T-helper 9 cell (primary cell): ENCODE results near the gene NIPBL.
"Not testable (repeated sequence)": the region's sequence is repeated elsewhere in the genome, so short reads cannot be mapped to it uniquely, and the experiment has no call there.

Experiments
- DNase-seq: peaks from one replicate; pipeline ENCODE4 v3.0.0-alpha.2; 2020

Gene NIPBL

DNA sequence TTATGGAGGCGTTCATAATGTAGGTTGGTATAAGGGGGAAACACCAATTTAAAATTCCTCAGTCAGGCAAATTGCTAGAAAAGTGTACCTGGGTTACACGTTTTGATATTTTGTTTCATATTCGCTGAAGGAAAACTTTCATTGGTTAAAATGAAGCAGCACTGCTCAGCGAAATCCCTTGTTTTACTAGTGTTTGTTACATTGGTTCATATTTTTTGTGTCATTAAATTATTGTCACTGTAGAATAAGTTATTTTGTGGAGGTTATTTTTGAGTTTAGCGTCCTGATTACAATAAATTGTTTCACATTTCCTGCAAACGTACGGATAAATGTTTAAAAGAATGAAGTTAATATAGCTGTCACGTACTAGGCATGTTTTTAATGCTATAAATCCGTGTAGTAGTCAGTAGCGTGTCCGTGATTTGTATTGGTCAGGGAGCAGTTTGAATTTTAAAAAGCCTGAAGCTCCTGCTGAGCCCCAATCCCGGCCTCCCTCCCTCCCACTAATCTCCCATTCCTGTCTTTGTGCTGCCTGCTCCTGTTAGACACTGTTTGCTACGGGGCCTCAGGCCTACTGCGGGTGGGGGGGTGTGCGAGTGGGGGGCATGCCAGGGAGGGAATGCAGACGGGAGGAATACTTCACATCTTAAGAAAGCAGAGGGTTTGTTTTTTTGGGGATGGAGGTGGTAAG lies 2.0 kb downstream of the NIPBL start:
- no peak for DNase-seq

DNA sequence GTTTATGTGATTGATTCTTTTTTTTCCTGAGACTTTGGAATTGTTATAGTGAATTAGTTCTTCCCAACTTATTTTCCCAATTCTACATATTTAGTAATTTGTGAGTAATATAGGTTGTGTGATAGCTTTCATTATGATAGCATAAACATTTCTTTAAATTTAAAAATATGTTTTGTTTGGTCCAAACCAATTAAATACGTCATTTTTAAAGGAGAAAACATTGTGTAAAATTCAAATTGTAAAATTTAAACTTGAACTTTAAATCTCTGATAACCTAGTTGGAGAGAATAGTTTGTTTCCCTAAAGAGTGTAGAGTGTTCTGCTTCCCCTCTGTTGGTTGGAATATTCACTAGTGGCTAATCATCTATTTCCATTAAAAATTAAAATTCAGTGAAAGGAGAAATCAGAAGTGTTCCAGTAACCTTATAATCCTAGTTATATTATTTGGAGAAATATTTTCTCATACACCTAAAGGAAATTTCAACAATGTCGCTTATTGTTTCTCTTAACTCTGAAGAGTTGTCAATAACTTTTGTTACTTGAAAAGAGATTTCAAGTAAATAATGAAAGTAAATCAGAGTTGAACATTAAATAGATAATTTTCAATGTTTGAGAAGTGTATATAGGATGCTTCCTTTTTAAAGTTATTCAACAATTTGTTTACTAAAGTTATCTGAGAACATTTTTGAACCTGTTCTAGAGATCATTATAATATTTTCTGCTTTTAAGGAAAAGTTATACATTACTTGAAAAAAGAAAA lies 2.9 kb downstream of the NIPBL start:
- no peak for DNase-seq

DNA sequence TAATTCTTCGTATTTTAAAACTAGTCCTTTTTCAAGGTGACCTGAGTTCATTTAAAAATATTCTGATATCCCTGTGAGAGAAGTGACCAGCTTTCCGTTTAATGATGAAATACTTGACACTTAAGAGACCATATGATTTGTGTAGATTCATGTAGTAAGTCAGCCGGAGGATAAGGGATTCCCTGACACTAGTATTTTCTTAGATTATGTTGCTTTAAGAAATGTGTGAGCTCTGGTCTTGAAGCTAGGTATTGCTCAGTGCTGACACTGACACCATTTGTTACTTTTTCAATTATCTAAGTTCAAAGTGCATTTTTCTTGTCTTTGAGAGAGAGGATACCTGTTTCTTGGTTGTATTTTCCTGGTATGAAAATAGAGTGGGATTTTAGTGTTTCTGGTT lies 4.2 kb downstream of the NIPBL start:
- DNase-seq = no peak

DNA sequence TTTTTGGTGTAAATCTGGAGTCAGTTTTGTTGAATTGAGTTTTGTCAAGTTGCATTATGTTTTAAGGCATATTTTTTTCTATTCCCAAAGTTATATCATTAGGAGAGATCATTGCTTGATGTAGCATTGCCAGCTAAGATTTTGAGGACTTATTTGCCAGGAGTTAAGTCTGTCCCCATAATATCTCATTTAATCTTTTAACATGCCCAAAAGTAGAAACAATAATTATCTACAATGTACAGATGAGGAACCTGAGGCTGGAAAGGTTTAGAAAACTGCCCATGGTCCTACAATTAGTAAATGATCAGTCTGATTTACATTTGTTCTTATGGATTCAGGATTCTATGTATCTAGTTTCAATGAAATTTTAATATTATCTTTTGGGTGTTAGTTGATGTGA lies 4.7 kb downstream of the NIPBL start:
- DNase-seq = no peak

DNA sequence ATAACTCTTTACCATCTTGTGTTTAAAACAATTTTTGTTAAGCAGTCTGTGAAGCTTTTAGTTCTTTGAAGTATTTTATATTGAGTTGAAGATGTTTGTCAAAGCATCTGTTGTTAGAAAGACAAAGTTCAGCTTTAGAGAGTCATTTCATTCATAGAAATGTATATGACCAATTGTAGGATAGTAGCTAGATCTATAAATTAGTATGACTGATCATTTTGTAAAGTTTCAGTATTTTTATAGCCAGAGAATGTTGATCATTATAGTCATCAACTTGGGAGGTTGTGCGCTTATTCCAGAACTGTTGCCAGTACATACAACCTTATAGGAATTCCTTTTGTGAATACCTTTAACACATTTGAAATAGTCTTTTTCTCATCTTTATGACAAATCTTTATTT lies 5.2 kb downstream of the NIPBL start:
- DNase-seq = no peak

DNA sequence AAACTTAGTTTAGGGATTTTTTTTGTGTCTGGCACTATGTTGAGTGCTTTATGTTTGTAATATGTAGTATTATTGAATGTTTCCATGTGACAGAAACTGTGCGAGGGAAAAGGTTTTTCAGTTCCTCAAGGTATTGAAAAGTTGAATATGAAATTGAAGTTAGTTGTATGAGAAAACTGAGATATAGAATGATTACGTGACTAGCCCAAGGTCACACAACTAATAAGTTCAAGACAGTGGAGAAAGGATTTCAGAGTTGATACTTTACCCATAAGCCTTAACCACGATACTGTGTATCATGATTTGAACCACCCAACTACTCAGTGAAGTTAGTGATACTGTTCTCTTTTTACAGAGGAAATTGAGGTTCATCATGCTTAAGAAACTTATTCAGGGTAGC lies 5.7 kb downstream of the NIPBL start:
- no peak for DNase-seq

DNA sequence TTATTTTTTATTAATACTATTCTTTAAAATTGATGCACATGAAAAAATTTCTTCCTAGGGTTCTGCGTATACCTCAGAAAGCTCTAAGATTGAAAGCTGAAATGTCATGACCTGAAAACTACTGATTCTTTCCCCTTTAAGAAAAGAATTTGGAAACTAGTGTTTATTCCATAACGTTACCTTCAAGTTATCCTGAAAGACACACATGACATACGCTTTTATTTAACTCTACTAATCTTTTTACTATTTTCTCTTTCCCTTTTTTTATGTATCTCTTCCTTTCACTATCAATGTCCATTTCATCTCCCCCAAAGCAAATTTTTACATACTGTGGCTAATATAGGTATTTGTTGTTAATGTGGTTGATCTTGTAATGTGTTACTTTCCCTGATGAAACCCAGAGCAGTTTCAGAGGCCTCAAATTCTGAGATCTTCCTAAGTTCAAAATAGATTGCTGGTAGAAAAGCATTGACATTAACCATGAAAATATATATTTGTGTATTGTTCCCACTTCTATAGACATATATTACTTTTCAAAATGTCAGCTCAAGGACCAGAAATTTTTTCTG lies 7.4 kb downstream of the NIPBL start:
- no peak for DNase-seq

DNA sequence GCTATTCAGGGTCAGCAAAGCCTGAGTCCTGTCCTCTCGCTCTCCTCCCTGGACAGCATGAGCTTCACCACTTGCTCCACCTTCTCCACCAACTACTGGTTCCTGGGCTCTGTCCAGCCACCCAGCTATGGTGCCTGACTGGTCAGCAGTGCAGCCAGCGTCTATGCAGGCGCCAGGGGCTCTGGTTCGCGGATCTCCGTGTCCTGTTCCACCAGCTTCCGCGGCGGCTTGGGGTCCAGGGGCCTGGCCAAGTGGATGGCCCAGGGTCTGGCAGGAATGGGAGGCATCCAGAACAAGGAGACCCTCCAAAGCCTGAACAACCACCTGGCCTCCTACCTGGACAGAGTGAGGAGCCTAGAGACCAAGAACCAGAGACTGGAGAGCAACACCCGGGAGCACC lies 8.6 kb downstream of the NIPBL start:
- no peak for DNase-seq

DNA sequence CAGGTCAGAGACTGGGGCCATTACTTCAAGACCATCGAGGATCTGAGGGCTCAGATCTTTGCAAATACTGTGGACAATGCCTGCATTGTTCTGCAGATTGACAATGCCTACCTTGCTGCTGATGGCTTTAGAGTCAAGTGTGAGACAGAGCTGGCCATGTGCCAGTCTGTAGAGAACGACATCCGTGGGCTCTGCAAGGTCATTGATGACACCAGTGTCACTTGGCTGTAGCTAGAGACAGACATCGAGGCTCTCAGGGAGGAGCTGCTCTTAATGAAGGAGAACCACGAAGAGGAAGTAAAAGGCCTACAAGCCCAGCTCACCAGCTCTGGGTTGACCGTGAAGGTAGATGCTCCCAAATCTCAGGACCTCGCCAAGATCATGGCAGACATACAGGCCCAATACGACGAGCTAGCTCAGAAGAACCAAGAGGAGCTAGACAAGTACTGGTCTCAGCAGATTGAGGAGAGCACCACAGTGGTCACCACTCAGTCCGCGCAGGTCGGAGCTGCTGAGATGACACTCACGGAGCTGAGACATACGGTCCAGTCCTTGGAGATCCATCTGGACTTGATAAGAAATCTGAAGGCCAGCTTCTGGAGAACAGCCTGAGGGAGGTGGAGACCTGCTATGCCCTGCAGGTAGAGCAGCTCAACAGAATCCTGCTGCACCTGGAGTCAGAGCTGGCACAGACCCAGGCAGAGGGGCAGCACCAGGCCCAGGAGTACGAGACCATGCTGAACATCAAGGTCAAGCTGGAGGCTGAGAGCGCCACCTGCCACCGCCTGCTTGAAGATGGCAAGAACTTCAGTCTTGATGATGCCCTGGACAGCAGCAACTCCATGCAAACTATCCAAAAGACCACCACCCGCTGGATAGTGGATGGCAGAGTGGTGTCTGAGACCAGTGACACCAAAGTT lies 9.3 kb downstream of the NIPBL start:
- DNase-seq = no peak

DNA sequence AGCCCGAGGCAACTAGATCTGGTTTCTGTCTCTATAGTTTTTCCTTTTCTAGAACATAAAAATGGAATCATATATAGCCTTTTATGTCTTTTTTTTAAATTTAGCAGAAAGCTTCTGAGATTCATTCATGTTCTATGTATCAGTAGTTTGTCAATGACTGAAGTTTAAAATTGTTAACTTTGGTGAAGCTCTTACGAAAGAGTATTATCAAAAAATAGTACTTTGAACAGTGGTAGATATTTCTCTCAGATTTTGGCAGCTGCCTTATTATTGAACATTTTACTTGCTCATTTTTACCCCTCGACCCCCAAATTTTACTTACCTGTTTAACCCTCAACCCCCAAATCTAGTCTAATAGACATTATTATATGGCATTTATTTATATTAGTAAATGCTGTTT lies 10.2 kb downstream of the NIPBL start:
- no peak for DNase-seq

DNA sequence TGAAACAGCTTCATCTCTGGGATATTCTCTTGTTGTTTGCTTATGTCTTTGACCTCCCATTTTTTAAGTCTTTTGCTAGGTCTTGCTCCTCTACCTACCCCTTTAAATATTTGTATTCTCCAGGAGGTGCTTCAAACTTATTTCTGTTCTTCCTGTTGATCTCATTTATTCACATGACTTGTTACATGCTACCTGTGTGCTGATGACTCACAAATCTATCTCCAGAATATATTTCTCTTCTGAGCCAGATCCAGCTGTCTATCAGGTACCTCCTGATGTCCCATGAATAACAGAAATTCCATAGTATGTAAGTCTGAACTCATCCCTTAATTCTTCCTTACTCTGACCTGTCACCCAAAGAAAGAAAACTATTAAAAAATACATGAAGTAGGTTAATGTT lies 11.0 kb downstream of the NIPBL start:
- DNase-seq = no peak

DNA sequence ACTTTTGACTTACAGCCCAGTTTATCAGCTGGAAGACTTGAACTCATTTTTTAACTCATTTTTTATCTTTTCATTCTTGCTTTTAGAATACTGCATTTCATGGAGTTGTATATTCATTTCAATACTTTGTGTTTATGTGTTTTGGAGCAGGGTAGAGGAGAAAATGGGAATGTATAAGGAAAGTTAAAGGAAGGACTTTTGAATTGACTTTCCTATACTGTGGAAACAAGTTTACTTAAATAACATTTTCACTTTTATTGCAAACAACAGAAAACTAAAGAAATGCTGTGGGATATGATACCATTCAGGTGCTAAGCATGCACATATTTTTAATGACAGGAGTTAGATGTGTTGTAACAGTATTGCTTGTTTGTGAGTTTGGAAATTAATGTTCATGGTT lies 11.7 kb downstream of the NIPBL start:
- no peak for DNase-seq

DNA sequence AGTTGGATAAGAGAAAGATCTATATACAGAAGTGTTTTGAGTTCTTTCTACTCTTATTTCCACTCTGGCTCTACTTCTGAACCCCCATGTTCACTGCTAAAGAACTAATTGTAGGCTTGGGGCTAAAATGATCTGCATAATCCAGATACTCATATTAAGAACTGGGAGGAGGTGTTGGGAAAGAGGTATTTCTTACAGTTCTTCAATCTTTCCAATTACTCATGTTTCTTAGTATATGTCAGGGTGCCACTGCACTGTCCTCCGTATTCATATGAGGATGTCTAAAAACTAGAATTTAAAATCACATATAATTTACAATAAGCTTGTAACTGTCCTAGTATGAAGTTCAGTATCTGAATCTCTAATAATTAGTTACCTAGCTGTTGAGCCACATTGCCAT lies 12.7 kb downstream of the NIPBL start:
- no peak for DNase-seq

DNA sequence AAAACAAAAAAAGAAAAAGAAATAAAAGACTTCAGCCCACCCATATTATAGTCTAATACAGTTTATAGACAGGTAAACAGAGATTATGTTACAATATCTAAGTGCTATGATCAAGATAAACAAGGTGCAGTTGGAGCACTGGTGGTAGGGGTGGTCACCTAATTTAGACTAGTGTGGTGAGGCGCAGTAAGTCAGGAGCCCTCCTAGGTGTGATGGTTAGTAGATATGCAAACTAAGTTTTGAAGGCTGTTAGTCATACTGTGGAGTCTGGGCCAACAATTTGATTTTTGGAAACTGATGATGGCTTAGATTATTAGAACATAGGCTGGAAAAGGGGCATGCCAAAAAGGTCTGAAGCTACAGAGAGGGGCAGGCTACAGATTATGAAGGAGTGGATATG lies 14.7 kb downstream of the NIPBL start:
- DNase-seq = no peak

DNA sequence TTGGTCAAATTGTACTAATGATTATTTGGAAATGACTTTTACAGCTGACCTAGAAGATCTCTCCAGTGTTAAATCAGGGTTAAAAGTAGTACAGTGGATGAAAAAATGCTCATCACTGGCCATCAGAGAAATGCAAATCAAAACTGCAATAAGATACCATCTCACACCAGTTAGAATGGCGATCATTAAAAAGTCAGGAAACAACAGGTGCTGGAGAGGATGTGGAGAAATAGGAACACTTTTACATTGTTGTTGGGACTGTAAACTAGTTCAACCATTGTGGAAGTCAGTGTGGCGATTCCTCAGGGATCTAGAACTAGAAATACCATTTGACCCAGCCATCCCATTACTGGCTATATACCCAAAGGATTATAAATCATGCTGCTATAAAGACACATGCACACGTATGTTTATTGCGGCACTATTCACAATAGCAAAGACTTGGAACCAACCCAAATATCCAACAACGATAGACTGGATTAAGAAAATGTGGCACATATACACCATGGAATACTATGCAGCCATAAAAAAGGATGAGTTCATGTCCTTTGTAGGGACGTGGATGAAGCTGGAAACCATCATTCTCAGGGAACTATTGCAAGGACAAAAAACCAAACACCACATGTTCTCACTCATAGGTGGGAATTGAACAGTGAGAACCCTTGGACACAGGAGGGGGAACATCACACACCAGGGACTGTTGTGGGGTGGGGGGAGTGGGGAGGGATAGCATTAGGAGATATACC lies 15.7 kb downstream of the NIPBL start:
- DNase-seq = not testable (repeated sequence)

DNA sequence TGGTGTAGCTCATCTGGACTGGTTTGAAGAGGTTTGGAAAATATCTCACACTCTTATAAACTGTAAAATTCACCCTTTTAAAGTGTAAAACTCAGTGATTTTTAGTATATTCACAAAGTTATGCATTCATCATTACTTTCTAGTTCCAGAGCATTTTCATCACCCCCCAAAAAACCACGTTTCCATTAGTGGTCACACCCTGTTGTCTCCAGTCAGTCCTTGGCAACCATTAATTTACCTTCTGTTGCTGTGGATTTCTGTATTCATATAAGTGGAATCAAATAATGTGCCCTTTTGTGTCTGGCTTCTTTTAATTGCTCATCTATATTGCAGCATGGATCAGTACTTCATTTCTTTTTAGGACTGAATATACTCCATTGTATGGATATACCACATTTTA lies 18.4 kb downstream of the NIPBL start:
- no peak for DNase-seq

DNA sequence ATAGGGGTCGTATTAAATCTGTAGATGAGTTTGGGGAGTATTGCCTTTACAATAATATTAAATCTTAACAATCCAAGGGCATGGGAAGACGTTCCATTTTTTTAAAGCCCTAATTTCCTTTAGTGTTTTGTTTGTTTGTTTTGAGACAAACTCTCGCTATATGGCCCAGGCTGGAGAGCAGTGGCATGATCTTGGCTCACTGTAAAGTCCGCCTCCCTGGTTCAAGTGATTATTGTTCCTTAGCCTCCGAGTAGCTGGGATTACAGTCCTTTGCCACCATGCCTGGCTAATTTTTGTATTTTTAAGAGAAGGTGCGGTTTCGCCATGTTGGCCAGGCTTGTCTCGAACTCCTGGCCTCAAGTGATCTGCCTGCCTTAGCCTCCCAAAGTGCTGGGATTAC lies 19.9 kb downstream of the NIPBL start:
- no peak for DNase-seq

DNA sequence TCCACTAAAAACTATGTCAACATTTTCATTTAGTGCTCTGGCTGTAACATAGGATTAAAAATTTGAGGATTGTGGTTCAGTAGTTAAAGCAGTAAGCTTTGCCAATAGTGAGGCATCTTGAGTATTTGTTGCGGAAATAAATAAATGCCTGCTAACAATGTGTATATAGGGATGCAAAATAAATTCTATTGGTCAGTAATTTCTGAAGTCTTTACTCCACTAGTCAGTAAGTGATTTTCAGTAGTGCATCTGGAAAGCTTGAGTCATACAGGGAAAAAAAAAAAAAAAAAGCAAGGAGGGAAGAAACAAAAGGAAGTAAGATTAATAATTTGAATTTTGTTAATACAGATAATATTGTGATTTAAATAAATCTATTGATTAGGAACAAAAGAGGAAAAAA lies 21.0 kb downstream of the NIPBL start:
- DNase-seq = no peak

DNA sequence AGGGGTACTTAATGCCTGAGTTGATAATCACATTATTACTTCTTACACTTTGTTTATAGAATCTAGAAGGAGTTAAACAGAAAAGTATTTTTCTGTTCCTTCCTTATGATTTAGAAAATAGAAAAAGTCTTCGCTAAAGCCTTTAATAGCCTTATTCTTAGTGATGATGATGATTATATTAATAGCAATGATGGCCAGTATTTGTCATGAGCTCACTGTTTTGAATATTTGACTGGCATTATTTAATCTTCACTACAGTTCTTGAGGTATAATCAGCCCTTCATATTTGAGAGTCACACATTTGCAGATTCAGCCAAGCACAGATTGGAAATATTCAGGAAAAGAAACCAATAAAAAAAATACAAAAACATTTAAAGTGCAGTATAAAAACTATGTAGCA lies 23.3 kb downstream of the NIPBL start:
- DNase-seq = no peak

DNA sequence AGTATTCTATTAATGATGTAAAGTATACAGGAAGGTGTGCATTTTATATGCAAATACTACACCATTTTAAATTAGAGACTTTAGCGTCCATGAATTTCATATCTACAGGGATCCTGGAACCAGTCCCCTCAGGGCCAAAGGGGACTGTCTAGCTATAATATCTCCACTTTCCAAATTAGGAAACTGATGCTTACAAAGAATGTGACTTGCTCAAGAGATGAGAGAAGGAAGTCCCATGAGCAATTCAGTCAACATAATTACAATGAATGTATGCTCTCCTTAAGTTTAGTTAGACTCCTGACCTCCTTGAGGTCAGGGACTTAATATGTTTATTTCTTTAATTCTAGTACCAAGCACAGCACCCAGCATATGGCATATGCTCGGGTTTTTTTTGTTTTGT lies 23.7 kb downstream of the NIPBL start:
- DNase-seq = no peak

DNA sequence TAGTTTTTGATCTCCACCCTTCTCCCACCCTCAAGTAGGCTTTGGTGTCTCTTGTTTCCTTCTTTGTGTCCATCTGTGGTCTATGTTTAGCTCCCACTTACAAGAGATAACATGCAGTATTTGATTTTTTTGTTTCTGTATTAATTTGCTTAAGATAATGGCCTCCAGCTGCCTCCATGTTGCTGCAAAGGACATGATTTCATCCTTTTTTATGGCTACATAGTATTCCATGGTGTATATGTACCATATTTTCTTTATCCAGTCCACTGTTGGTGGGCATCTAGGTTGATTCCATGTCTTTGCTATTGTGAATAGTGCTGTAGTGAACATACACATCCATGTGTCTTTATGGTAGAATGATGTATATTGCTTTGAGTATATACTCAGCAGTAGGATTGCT lies 24.5 kb downstream of the NIPBL start:
- not testable (repeated sequence) for DNase-seq

DNA sequence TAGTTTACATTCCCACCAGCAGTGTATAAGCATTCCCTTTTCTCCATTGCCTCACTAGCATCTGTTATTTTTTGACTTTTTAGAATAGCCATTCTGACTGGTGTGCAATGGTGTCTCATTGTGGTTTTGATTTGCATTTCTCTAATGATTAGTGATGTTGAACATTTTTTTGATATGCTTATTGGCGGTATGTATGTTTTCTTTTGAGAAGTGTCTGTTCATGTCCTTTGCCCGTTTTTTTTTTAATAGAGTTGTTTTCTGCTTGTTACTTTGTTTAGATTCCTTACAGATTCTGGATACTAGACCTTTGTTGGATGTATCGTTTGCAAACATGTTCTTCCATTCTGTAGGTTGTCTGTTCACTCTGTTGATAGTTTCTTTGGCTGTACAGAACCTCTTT lies 25.3 kb downstream of the NIPBL start:
- DNase-seq = no peak

DNA sequence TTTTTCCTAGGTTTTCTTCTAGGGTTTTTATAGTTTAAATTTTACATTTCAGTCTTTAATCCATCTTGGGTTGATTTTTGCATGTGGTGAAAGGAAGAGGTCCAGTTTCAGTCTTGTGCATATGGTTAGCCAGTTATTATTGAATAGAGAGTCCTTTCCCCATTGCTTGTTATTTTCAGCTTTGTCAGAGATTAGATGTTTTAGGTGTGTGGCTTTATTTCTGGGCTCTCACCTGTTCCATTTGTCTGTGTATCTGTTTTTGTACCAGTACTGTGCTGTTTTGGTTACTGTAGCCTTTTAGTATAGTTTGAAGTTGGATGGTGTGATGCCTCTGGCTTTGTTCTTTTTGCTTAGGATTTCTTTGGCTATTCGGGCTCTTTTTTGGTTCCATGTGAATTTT lies 25.8 kb downstream of the NIPBL start:
- DNase-seq = no peak
